Mucosa of descending colon (tissue), 3 donors: ENCODE results near the gene IRF9. TPM values are rescaled to one million over a fixed set of nuclear protein-coding genes. Genes with fewer than 3 reads are reported as not detected.
A peak's percentile ranks its signal among the peaks of the same experiment; 100 is the strongest.

Source experiments
- ATAC-seq: fragments of 200-7000 bp; cut with Tn5 transposase; one replicate; pipeline ENCODE4 v1.9.1; 2020; ENCODE audit warnings: mild to moderate bottlenecking, moderate library complexity
- DNase-seq, 3 donors: peaks; one replicate each; pipeline ENCODE4 v3.0.0-alpha.2; 2020
- H3K36me3 ChIP-seq: fragments of 200-600 bp; one replicate; pipeline ENCODE4 v1.8.0; 2021; ENCODE audit warnings: low read depth, mild to moderate bottlenecking
- H3K4me1 ChIP-seq: fragments of 200-600 bp; one replicate; pipeline ENCODE4 v1.8.0; 2021; ENCODE audit warnings: low read depth, mild to moderate bottlenecking
- H3K4me3 ChIP-seq: fragments of 200-600 bp; one replicate; pipeline ENCODE4 v1.8.0; 2021; ENCODE audit warnings: mild to moderate bottlenecking
- H3K9me3 ChIP-seq: fragments of 200-600 bp; one replicate; pipeline ENCODE4 v1.8.0; 2021; ENCODE audit warnings: mild to moderate bottlenecking
- CTCF ChIP-seq: fragments of 200-600 bp; IDR thresholded peaks from one replicate; pipeline ENCODE4 v1.8.0; 2022; ENCODE audit warnings: antibody characterized with exemption, mild to moderate bottlenecking
- intact Hi-C, 2 donors: fragments of 100-400 bp; cut with DNase I in 1 of 2; cut with micrococcal nuclease in 1 of 2; formaldehyde crosslinking; loops; one replicate each; pipeline versions ENCODE4 v1.11.0 to v1.11.1; 2022; cut with DNase I, micrococcal nuclease
- total RNA-seq, 3 donors: library from RNA; stranded (reverse); fragmentation: NEBNext Ultra II Directional in 2 of 3; extraction: Animal tissue kit (Norgen Biotek cat#: 25700) in 2 of 3; gene quantifications; one replicate each; pipeline versions ENCODE4 v1.2.1 to v1.2.4, GENCODE V29; 2021 to 2023
- donor health status: DM: no; HTN: no; CAD: no; lungs with moderate emphysema.
- donor health status: DM: no; HTN: no; CAD: no.
- donor health status: DM: no; HTN: yes; CAD: no.

The IRF9 gene
- total RNA-seq, 3 donors from 2014 or later: 78.7 to 119 (median 103) TPM

- Histone ChIP-seq H3K36me3 (peaks cover 3% of the 10 kb centered on the region), H3K4me3 (peak overlapping the region; percentile 84), H3K4me1 (peaks cover 23% of the 10 kb centered on the region), H3K9me3 (no peaks in the 10 kb centered on the region)
- DNase-seq (no peak), ATAC-seq (peak; percentile 1)
- intact Hi-C loops: no loop called here
- no peak for TF ChIP-seq CTCF
Observed at GRCh38 chr14:24147761-24148428, 13.2 kb upstream of the IRF9 start.

- intact Hi-C loops: no loop called here
- ATAC-seq: no peak
- TF ChIP-seq CTCF: no peak
- no peak overlapping the region for H3K4me3 ChIP-seq
- DNase-seq: no peak
- H3K9me3 ChIP-seq: no peaks in the 10 kb centered on the region
- H3K4me1 ChIP-seq: peaks cover 23% of the 10 kb centered on the region
- H3K36me3 ChIP-seq: peaks cover 3% of the 10 kb centered on the region
Observed at GRCh38 chr14:24149302-24149969, 11.6 kb upstream of the IRF9 start.

- Histone ChIP-seq H3K9me3 (no peaks in the 10 kb centered on the region), H3K36me3 (peaks cover 3% of the 10 kb centered on the region), H3K4me1 (peaks cover 21% of the 10 kb centered on the region), H3K4me3 (no peak overlapping the region)
- ATAC-seq: no peak
- no peak for DNase-seq
- intact Hi-C loops: no loop called here
- no peak for TF ChIP-seq CTCF
Observed at GRCh38 chr14:24150061-24150460, 11.0 kb upstream of the IRF9 start.

GRCh38 chr14:24150567-24150966, 10.5 kb upstream of the IRF9 start:
- peaks cover 3% of the 10 kb centered on the region for H3K36me3 ChIP-seq
- DNase-seq: no peak
- no peak overlapping the region for H3K4me3 ChIP-seq
- intact Hi-C loops: no loop called here
- no peak for TF ChIP-seq CTCF
- H3K9me3 ChIP-seq: no peaks in the 10 kb centered on the region
- peaks cover 16% of the 10 kb centered on the region for H3K4me1 ChIP-seq
- ATAC-seq: no peak

GRCh38 chr14:24150993-24151392, 10.1 kb upstream of the IRF9 start:
- H3K4me3 ChIP-seq: no peak overlapping the region
- intact Hi-C loops: no loop called here
- ATAC-seq: no peak
- peaks cover 12% of the 10 kb centered on the region for H3K4me1 ChIP-seq
- TF ChIP-seq CTCF: no peak
- no peaks in the 10 kb centered on the region for H3K9me3 ChIP-seq
- no peak for DNase-seq
- H3K36me3 ChIP-seq: peaks cover 3% of the 10 kb centered on the region
